EL (cell line): ENCODE results near the gene RIMS4.
A peak's percentile ranks its signal among the peaks of the same experiment; 100 is the strongest.
"Not testable (repeated sequence)": the region's sequence is repeated elsewhere in the genome, so short reads cannot be mapped to it uniquely, and the experiment has no call there.

Experiments
- DNase-seq: peaks from one replicate; pipeline ENCODE4 v3.0.0-alpha.2; 2016

RIMS4 gene

GRCh38 chr20:44792796-44793195 is 17.6 kb downstream of the RIMS4 start:
- DNase-seq: no peak

GRCh38 chr20:44790638-44791393 is 19.5 kb downstream of the RIMS4 start:
- no peak for DNase-seq

- DNase-seq: no peak
Observed at GRCh38 chr20:44788706-44789456, 21.5 kb downstream of the RIMS4 start.

GRCh38 chr20:44787299-44787698 is 23.0 kb downstream of the RIMS4 start:
- no peak for DNase-seq

- DNase-seq: peak; percentile 39
Observed at GRCh38 chr20:44785768-44786167, 24.6 kb downstream of the RIMS4 start.

- no peak for DNase-seq
Observed at GRCh38 chr20:44784688-44785087, 25.7 kb downstream of the RIMS4 start.

- DNase-seq: no peak
Observed at GRCh38 chr20:44781791-44782190, 28.6 kb downstream of the RIMS4 start.

GRCh38 chr20:44781118-44781517 is 29.2 kb downstream of the RIMS4 start:
- no peak for DNase-seq

- peak; percentile 50 for DNase-seq
Observed at GRCh38 chr20:44780226-44780625, 30.1 kb downstream of the RIMS4 start.

- DNase-seq: peak; percentile 17
Observed at GRCh38 chr20:44776980-44777379, 33.4 kb downstream of the RIMS4 start.

- no peak for DNase-seq
Observed at GRCh38 chr20:44773070-44773829, 37.1 kb downstream of the RIMS4 start.

GRCh38 chr20:44772636-44773035 is 37.7 kb downstream of the RIMS4 start:
- no peak for DNase-seq

GRCh38 chr20:44771172-44771535 is 39.2 kb downstream of the RIMS4 start:
- DNase-seq: no peak

GRCh38 chr20:44770484-44771171 is 39.7 kb downstream of the RIMS4 start:
- DNase-seq: no peak

GRCh38 chr20:44769481-44769863 is 40.9 kb downstream of the RIMS4 start:
- DNase-seq: no peak

GRCh38 chr20:44768854-44769480 is 41.4 kb downstream of the RIMS4 start:
- no peak for DNase-seq

GRCh38 chr20:44768256-44768655 is 42.1 kb downstream of the RIMS4 start:
- DNase-seq: no peak

- no peak for DNase-seq
Observed at GRCh38 chr20:44765701-44766347, 44.5 kb downstream of the RIMS4 start.

GRCh38 chr20:44765091-44765490 is 45.3 kb downstream of the RIMS4 start:
- DNase-seq: no peak

- DNase-seq: not testable (repeated sequence)
Observed at GRCh38 chr20:44763798-44764197, 46.5 kb downstream of the RIMS4 start.

GRCh38 chr20:44762466-44763140 is 47.7 kb downstream of the RIMS4 start:
- DNase-seq: no peak
